ENCODE measurements around the gene RND1. TPM values are rescaled to one million over a fixed set of nuclear protein-coding genes. Genes with fewer than 3 reads are reported as not detected.

The RND1 gene
- total and polyA plus RNA-seq, 2 experiments from 2014 or later = 9.3 to 10.4 TPM

- H3K4me1 Mint-ChIP-seq = peaks cover 9% of the 10 kb centered on the region
- Histone ChIP-seq H3K4me1 (ENCODE audit: insufficient read depth) (peaks cover 4% of the 10 kb centered on the region; the same call in 1 of the 2 replicates), H3K27ac (ENCODE audit: low read depth) (no peak overlapping the region), H3F3A (replicated peaks; ENCODE audit: low read depth) (no peaks in the 10 kb centered on the region), H4K20me1 (replicated peaks; ENCODE audit: insufficient read depth) (peaks cover 10% of the 10 kb centered on the region), H3K27me3 (ENCODE audit: insufficient read depth) (no peaks in the 10 kb centered on the region), H2AFZ (no peak overlapping the region), H3K4me2 (no peak overlapping the region), H3K79me2 (replicated peaks; ENCODE audit: insufficient read depth) (no peaks in the 10 kb centered on the region), H3K9me2 (ENCODE audit: insufficient read depth) (no peaks in the 10 kb centered on the region), H3K4me3 (no peak overlapping the region), H3K36me3 (ENCODE audit: insufficient read depth) (peaks cover 10% of the 10 kb centered on the region)
- TF ChIP-seq ZNF114 (CRISPR knock-in tag; IDR thresholded peaks at IDR 0.05) = no peak
- no peak for TF ChIP-seq ETS1 (IDR thresholded peaks at IDR 0.05)
- TF ChIP-seq NANOG (IDR thresholded peaks at IDR 0.05; ENCODE audit: borderline replicate concordance) = no peak
- no peak for TF ChIP-seq EZH2phosphoT487 (IDR thresholded peaks at IDR 0.05; ENCODE audit: unreplicated experiment)
- no peak for TF ChIP-seq POLR2AphosphoS5 (IDR thresholded peaks at IDR 0.05; ENCODE audit: low read depth)
- TF ChIP-seq JUNB (IDR thresholded peaks at IDR 0.05; ENCODE audit: unreplicated experiment) = no peak
- no peak for TF ChIP-seq CREB1 (CRISPR knock-in tag; IDR thresholded peaks at IDR 0.05; ENCODE audit: low read depth)
- TF ChIP-seq CTCF (conservative IDR thresholded peaks at IDR 0.05; ENCODE audit: low read depth in 2 of 2) = no peak
- no peak for TF ChIP-seq REST (IDR thresholded peaks at IDR 0.05; ENCODE audit: unreplicated experiment)
- no peak for TF ChIP-seq ZNF462 (CRISPR knock-in tag; IDR thresholded peaks at IDR 0.05)
- TF ChIP-seq EZH2 (IDR thresholded peaks at IDR 0.05; ENCODE audit: low read depth, unreplicated experiment) = no peak
- TF ChIP-seq ZNF331 (CRISPR knock-in tag; IDR thresholded peaks at IDR 0.05; ENCODE audit: low read depth) = no peak
- no peak for TF ChIP-seq STAT1 (IDR thresholded peaks at IDR 0.05; ENCODE audit: unreplicated experiment)
- no peaks in the 10 kb centered on the region for H3K9me3 Mint-ChIP-seq
- H3K27ac Mint-ChIP-seq = no peak overlapping the region
- DNase-seq (ENCODE audit: low spot score) = no peak
- ATAC-seq = no peak
- H3K36me3 Mint-ChIP-seq (ENCODE audit: low read depth) = peaks cover 39% of the 10 kb centered on the region
- peaks cover 2% of the 10 kb centered on the region for H3K27me3 Mint-ChIP-seq (ENCODE audit: insufficient read depth, low read depth, poor library complexity)
- H3K4me3 Mint-ChIP-seq = no peak overlapping the region
Measured at GRCh38 chr12:48857278-48857994, 8.2 kb downstream of the RND1 start.
